GM23248 (cell line): ENCODE data around the gene FZD10.

ENCODE experiments used
- EZH2 ChIP-seq: fragments of 200-600 bp; sonication (generic); IDR thresholded peaks from 2 replicates; pipeline ENCODE4 v1.6.1; 2018; ENCODE audit warnings: antibody characterized with exemption, mild to moderate bottlenecking; ENCODE audit not compliant: insufficient read depth, poor library complexity, severe bottlenecking
- EZH2phosphoT487 ChIP-seq: fragments of 200-600 bp; sonication (generic); IDR thresholded peaks from 2 replicates; pipeline ENCODE4 v1.6.1; 2018; ENCODE audit warnings: antibody characterized with exemption, moderate library complexity, mild to moderate bottlenecking, low read depth; ENCODE audit not compliant: insufficient read depth

- TF ChIP-seq EZH2: no peak
- no peak for TF ChIP-seq EZH2phosphoT487
Observed at GRCh38 chr12:130178282-130178681, 16.0 kb downstream of the FZD10 start.
